Left forelimb (tissue), 1 donor: Measurements from ENCODE around the gene MYADML2.
"Not testable (repeated sequence)": the region's sequence is repeated elsewhere in the genome, so short reads cannot be mapped to it uniquely, and the experiment has no call there.

Experiments
- DNase-seq: peaks from one replicate; pipeline ENCODE4 v3.0.0-alpha.2; 2018; ENCODE audit warnings: low spot score

MYADML2 gene, protein sequence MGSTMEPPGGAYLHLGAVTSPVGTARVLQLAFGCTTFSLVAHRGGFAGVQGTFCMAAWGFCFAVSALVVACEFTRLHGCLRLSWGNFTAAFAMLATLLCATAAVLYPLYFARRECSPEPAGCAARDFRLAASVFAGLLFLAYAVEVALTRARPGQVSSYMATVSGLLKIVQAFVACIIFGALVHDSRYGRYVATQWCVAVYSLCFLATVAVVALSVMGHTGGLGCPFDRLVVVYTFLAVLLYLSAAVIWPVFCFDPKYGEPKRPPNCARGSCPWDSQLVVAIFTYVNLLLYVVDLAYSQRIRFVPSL

DNA sequence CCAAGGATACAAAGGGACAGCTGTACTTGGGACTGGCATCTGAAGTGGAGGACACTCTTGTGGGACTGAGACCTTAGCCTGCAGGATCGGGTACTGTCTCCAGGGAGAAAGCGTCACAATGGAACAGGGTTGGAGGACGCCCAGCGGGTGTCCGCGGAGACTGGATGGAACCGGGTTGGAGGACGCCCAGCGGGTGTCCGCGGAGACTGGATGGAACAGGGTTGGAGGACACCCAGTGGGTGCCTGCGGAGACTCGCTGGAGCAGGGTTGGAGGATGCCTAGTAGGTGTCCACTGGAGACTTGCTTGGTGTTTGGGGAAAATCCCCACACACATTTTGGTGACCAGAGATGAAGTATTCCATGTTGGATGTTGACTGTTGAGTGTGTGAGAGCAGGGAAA is at the start of gene MYADML2:
Gene MYADML2 (minus strand): TSS at position 45 of the 400 bp plus-strand sequence. CDS start 5,492 bp downstream, outside the sequence.
- DNase-seq: no peak

DNA sequence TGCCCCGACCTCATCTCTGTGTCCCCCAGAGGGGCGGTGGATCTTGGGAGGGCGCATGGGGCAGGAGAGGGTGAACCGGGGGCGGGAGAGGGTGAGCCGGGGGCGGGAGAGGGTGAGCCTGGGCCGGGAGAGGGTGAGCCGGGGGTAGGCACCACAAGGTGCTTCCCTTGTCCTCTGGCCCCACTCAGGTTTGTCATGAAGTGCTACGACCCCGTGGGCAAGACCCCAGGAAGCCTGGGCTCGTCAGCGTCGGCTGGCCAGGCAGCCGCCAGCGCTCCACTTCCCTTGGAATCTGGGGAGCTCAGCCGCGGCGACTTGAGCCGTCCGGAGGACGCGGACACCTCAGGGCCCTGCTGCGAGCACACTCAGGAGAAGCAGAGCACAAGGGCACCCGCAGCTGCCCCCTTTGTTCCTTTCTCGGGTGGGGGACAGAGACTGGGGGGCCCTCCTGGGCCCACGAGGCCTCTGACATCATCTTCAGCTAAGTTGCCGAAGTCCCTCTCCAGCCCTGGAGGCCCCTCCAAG is 49.3 kb upstream of the MYADML2 start:
- DNase-seq: no peak

DNA sequence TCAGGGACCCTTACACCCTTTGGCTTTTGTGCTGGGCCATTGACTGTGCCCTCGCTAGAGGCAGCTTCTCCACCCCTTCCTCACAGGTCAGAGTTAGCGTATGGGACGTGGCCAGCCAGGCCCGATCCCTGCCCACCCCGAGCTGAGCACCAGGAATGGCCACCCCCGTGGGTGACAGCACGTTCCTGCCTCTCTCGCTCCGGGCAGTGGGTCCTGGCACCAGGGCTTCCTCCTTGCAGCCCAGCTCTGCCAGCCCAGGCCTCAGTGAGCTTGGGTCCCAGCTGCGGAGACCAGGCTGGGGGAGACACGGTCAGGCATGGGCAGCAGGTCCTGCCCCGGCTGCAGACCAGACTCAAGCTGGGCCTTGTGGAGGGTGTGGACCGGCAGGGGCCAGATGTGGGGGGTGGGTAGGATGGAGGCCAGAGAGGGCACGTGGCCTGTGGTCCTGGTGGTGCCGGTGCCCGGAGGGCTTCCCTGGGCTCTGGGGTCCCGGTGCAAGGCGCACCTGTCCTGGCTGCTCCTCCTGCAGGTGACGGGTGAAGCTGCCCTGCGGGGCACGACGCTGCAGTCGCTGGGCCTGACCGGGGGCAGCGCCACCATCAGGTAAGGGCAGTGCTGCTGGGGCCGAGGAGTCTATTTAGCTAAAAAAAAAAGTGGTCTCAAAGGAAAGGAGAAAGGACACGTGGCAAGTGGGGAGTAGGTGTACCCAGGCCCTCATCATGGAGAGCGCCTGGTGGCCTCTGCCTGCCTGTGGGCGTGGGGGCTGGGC is 48.6 kb upstream of the MYADML2 start:
- no peak for DNase-seq

DNA sequence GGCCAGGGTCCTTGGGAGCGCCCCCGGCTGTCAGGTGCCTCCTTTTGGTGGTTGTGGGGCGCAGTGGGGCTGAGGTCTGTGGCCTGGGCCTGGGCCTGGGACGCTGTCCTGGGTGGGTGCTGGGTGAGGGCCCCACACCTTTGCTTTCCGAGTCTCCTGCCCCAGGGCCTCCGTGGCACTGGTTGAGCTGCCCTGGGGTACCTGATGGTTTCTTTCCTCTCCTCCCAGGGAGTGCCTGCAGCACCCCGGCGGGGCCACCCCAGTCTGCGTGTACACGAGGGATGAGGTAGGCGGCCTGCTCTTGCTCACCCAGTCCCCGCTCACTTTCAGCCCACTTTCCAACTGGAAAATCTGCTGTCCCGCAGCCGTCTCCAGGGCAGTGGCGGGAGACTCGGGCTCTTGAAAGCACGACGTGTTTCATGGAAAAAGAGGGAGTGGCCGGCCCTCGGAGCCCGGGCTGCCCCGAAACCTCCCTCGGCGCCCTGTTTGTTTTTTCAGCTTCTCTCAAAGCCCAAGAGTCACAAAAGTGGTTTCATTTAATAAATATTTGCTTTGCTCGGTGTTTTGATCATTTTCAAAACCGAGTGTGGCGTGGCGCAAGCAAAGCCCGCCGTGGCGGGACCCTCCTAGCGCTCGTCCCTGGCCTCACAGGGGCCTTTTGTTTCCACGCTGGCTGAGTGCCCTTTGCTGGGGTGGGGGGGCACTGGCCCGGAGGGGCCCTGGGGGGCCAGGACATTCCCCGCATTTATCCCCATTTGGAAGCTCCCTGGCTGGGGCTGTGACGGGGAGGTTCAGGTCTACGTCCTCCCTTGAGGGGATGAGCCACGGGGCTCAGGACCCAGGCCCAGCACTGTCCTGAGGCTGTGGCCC is 47.8 kb upstream of the MYADML2 start:
- DNase-seq: no peak

DNA sequence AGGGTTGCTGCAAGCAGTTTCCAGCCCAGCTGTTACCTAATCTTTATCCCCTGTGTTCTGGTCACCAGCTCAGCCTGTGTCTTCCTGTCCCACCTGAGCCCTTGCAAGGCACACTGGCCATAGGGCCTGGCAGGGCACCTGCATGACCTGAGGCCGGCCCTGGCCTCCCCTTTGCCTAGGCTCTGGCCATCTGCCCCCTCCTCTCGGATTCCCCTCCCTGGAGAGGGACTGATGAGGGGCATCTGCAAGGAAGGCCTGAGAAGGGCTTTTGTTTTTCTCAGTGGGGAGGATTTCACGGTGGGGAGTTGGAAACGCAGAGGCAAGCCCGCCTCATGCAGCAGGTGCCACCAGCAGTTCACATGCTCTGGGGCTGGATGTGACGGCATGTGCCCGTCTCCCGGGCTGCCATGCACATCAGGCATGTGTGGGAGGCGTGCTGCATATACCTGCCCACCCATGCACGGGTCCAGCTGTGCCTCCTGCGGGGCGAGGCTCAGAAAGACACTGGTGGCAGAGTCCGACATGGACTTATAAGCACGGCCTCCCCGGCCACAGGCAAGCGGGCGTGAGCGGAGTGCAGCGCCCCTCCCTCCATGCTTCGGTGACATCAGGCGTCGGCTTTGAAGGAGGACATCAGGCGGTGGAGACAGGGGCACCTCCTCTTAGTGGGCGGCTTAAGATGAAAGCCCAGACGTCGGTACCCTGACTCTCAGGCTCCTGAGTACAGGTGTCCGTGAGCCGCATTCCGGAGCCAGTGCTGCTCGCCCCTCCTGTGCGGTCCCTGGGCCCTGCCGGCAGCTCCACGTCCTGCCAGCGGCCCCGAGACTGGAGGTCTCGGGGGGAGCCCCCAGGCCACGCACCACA is 46.9 kb upstream of the MYADML2 start:
- no peak for DNase-seq

DNA sequence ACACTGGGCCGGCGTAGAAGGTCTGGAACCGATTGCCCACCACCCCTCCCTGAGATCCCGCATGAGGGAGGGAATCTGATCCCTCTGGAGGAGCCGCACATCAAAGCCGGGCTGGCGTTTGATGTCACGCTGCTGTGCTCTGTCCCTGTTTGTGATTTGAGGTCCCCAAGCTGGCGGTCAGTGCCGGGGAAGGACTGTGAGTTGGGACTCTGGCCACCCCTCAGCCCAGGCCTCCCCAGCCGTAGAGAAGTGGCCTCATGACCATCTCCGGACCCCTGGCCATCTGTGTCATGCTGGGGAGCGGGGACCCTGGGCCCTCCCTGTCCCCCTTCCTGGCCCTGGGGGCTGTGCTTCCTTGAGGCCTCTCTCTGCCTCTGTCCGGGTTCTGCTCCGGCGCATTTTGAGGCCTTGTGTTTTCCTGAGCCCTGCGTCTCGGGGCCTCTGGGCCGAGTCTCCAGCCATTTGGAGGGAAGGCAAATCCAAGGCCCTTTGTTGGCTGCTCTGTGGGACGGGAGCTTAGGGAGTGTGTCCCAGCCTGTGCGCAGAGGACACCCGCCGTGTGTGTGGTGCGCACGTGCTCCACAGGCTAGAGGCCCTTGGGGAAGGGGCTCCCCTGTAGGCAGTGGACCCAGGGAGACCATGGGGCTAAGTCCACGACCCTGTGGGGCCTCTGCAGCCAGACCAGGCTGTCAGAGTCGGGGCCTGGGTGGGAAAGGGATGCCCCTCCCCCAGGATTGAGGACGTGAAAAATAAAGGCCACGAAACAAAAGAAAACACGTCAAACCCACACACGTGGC is 45.5 kb upstream of the MYADML2 start:
- peak; percentile 60 for DNase-seq

DNA sequence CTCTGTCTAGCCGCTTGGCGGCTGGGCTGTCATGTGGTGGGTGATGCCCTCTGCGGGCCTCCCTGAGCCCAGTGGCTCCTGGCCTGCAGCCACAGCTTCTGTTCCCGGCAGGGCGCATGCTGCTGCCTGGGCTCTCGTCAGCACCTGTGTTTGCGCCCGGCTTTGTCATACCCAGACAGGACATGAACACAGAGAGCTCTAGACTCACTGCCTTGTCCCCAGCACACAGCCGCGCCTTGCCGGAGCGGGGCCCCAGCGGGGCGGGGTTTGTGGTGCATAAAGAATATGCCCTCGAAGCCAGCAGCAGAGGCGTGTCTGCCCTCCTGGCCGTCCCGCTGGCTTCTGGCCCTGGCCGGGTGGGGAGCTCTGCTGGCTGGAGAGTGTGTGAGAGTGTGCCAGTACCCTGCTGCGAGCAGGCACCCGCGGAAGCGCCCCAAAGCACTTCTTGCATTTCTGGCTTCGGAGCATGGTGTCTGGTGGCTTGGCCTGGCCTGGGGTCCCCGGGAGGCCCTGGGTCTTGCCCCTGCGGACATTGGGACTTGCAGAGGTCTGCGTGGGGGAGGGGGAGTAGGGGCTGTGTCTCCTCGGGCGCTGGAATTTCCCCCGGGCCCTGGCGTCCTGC is 44.8 kb upstream of the MYADML2 start:
- peak; percentile 86 for DNase-seq

DNA sequence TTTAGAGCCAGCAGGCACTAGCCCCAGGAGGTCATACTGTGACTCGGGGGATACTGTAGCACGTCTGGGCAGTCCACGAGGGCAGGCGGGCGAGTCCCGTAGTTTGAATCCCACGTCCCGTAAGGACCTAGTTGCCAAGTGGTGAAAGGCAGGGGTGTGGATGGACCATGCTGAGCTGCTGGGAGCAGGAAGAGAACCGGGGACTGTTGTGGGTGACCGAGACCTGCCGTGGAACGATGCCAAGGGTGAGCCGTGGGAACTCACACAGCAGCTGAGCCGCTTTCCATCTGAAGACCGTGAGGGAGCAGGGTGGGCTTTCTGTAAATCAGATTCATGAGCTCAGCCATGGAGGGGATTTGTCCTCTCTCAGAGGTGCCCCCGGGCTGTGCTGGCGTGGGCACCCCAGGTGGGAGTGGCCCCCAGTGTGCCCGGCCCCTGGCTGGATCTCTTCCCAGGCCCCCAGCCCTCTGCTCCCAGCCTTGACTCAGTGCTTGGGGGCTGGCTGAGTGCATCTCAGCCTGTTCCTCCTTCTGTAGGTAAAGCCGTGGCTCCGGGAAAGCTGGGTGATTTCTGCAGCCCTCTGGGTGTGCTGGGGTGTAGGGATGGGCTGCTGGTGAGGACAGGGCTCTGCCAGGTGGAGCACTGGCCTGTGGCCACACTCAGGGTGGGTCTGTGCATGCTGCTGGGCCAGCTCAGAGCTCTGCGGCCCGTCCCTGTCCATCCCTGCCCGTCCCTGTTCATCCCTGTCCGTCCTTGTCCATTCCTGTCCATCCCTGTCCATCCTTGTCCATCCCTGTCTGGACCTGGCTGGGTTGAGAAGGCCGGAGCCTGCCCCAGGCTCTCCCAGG is 44.0 kb upstream of the MYADML2 start:
- DNase-seq: no peak

DNA sequence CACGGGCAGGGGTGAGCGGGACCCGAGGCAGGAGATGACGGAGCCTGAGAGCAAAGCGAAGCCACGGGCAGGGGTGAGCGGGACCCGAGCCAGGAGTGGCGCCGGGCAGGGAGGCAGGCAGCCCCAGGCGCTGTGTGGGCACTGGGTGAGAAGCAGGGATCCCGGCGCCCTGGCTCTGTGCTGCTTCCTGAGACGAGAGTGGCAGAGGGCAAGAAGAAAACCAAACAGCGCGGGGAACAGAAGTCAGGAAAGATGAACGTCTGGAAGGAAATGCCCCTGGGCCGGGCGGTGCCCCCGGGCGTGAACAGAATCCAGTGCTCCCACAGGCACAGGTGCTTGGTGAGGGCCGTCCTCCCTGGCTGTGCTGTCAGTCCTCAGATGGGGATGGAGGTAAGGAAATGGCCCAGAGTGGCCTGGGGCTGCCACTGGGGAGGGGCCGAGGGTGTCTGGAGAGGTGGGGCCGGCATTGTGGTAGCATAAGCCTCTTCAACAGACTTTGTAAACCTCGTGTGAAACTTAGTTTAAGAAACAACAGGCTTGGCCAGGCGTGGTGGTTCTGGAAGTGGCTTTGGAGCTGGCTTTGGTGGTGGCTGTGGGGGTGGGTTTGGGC is 40.2 kb upstream of the MYADML2 start:
- no peak for DNase-seq

DNA sequence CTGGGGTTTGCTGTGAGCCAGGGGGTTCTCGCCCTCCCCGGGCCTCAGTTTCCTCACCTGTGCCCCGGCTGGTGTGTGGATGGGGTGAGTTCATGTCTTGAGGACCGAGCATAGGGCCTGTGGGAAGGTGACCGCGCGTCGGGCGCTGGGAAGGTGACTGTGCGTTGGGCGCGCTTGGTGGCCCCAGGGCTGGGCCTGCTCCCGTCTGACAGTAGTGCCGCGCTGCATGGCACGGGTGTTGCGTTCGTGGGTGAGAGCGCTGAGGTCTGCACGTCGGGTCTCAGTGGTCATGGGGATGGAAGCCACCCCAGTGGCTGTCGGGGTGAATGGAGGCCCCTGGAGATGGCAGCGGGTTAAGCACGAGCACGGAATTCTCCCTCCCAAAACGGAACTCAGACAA is 39.6 kb upstream of the MYADML2 start:
- no peak for DNase-seq

DNA sequence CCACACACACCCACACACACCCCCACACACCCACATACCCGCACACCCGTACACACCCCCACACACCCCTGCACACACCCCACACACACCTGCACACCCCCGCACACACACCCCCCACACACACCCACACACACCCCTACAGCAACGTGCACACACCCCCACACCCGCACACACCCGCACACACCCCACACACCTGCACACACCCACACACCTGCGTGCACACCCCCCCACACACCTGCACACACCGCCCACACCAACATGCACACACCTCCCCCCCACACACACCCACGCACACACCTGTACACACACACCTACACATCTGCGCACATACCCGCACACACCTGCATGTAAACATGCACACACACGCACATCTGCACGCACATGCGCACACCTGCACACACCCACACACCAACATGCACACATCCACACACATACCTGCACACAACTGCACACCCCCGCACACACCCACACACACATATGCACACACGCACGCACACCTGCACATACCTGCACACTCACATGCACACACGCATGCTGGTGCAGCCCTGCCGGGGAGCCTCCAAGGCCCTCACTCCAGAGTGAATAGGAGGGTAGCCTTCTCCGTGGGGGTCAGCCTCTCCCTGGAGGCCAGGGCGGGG is 37.9 kb upstream of the MYADML2 start:
- no peak for DNase-seq

DNA sequence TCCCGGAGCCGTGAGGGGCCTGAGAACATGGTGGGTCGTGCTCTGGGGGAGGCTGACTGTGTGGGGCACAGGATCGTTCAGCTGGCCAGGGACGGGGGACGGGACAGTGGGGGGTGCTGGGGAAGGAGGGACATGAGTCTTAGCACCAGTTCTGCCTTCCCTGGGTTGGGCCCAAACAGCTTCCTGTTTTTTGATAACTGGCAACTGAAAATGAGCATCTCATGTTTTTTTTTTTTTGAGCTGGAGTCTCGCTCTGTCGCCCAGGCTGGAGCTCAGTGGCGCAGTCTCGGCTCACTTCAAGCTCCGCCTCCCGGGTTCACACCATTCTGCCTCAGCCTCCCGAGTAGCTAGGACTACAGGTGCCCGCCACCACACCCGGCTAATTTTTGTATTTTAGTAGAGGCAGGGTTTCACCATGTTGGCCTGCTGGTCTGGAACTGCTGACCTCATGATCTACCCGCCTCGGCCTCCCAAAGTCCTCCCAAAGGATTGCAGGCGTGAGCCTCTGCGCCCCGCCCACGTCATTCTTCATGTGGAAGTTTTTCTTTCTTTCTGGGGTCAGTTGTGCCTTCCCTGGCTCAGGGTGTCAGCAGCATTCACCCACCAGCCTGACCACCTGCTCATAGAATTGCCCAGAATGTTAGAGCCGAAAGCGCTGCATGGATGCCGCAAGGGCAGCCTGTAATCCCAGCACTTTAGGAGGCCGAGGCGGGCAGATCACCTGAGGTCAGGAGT is 36.8 kb upstream of the MYADML2 start:
- no peak for DNase-seq

DNA sequence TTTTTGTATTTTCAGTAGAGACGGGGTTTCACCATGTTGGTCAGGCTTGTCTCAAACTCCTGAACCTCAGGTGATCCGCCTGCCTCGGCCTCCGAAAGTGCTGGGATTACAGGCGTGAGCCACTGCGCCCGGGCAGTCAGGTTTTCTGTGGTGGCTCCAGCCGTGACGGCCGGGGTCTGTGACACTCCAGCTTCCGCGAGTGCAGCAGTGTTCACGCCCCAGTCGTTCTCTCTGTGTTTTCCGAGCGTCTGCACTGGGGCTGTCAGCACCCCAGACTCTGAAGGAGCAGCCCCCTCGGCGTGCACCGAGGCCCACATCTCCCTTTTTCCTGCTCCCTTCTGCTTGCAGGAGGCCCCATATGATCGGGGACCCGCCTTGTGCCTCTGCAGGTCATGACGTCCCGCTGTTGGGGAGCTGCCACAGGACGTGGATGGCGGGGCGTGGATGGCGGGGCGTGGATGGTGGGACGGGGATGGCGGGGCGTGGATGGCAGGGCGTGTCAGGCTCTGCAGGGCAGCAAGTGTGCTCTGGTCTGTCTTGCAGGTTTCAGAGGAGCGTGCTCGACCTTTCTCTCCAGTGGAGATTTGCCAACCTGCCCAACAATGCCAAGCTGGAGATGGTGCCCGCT is 36.1 kb upstream of the MYADML2 start:
- no peak for DNase-seq

DNA sequence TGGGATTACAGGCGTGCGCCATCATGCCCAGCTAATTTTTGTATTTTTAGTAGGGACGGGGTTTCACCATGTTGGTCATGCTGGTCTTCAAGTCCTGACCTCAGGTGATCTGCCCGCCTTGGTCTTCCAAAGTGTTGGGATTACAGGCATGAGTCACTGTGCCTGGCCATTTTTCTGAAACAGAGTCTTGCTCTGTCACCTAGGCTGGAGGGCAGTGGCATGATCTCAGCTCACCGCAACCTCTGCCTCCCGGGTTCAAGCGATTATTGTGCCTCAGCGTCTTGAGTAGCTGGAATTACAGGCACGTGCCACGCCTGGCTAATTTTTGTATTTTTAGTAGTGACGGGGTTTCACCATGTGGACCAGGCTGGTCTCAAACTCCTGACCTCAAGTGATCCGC is 34.5 kb upstream of the MYADML2 start:
- DNase-seq: not testable (repeated sequence)

DNA sequence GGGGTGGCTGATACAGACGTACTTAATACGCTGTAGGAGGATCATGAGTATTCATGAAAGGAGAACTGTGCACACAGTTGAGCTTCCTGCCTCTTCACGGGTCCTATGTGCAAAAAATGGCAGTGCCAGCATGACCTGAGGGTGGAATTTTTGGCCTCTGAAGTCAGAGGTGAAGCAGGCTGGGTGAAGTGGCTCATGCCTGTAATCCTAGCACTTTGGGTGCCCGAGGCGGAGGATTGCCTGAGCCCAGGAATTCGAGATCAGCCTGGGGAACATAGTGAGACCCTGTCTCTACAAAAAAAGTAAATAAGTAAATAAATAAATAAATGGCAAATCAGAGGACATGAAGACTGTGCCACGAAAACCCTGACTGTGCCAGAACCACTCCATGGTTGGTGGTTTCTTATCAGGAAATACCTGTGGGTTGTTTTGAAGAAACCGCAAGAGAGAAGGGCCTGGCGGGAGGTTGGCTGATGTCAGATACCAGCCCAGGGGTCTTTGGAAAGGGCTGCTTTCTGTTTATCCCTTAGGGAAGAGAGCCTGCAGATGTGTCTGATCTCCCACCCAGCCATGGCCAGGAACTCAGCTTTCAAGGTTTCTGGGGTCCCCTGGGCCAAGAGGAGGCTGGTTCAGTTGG is 33.8 kb upstream of the MYADML2 start:
- DNase-seq: no peak

DNA sequence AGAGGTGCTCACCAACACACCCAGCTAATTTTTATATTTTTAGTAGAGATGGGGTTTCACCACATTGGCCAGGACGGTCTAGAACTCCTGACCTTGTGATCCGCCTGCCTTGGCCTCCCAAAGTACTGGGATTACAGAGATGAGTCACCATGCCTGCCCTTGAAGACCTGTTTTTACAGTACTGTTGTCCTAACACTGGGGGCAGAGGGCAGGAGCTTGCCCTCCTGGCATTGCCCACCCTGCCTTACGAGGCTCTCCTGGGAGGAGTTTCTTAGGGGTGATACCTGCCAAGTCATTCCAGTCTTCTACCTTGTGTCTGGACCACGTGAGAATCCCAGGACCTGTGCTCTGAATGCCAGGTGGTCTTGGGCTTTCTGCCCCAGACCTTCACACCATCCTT is 33.1 kb upstream of the MYADML2 start:
- DNase-seq: no peak
